ENCODE data around the gene GFI1. TPM values are rescaled to one million over a fixed set of nuclear protein-coding genes. Genes with fewer than 3 reads are reported as not detected.
A peak's percentile ranks its signal among the peaks of the same experiment; 100 is the strongest.

The GFI1 gene
- total RNA-seq, 1 experiment from 2014 or later = 0.84 TPM

GRCh38 chr1:92503926-92504285, 17.2 kb upstream of the GFI1 start:
- BruUV-seq (replicated peaks) = no TSS peak
- TF ChIP-seq EZH2 (IDR thresholded peaks at IDR 0.05; ENCODE audit: low read length, unreplicated experiment) = no peak
- no peak for TF ChIP-seq EZH2phosphoT487 (IDR thresholded peaks at IDR 0.05; ENCODE audit: borderline replicate concordance, low read length)
- TF ChIP-seq, protein P1, sequence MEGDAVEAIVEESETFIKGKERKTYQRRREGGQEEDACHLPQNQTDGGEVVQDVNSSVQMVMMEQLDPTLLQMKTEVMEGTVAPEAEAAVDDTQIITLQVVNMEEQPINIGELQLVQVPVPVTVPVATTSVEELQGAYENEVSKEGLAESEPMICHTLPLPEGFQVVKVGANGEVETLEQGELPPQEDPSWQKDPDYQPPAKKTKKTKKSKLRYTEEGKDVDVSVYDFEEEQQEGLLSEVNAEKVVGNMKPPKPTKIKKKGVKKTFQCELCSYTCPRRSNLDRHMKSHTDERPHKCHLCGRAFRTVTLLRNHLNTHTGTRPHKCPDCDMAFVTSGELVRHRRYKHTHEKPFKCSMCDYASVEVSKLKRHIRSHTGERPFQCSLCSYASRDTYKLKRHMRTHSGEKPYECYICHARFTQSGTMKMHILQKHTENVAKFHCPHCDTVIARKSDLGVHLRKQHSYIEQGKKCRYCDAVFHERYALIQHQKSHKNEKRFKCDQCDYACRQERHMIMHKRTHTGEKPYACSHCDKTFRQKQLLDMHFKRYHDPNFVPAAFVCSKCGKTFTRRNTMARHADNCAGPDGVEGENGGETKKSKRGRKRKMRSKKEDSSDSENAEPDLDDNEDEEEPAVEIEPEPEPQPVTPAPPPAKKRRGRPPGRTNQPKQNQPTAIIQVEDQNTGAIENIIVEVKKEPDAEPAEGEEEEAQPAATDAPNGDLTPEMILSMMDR (conservative IDR thresholded peaks at IDR 0.05; ENCODE audit: low read depth, low read length) = no peak

DNA sequence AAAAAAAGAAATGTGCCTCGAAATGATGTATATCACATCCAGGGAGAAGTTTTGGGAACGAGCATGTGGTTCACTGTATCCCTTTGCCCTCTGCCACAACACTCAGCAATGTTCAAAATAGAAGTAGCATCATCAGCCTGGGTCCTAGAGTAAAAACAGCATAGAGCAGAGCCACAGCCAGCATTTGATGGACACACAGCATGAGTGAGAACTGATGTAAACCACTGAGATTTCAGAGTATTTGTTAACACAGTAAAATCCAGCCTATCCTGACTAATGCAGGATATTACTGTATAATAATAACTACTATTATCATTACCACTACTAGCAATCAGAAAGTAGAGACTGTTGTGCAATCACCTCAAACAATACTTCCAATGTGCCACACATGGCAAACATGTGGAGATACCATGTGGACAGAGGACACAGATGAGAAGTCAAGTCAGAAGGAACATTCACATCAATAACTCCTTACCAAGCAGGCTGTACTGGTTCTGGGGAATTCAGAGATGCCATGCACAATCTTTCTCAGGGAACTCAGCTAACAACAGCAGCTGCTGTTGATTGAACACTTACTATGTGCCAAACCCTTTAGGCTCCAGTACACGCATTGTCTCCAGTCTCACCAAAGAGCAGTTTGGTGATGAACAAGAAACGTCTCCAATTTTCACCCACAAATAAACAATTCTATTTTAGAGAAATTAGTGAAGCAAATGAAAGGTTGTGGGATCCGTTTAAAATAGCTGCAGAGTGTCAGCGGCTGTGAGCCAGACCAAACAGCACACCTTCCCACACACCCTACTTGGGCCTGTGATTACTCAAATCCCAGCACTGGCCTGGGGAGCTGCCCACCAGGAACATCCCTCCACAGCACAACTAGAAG, 16.6 kb upstream of the GFI1 start:
- H3K4me2 ChIP-seq (ENCODE audit: low read length) = no peak overlapping the region
- no peak overlapping the region for H2AFZ ChIP-seq (ENCODE audit: low read length)
- no peaks in the 10 kb centered on the region for H3K9me3 ChIP-seq (ENCODE audit: low read length)
- no TSS peak for BruUV-seq (replicated peaks)
- no peak overlapping the region for H3K9ac ChIP-seq (ENCODE audit: low read length)
- DNase-seq = no peak
- ATAC-seq = no peak
- H4K20me1 ChIP-seq (ENCODE audit: low read length) = no peaks in the 10 kb centered on the region
- no peaks in the 10 kb centered on the region for H3K27me3 ChIP-seq (ENCODE audit: low read length)
- ChIA-PET POLR2A (ENCODE audit: unreplicated experiment) (interaction anchor here (0.6 kb wide), 1 partner anchor 540 kb away, joined by 5 read pairs; no protein-coding TSS in a partner anchor), CTCF (no interaction called here)
- no peaks in the 10 kb centered on the region for H3K79me2 ChIP-seq (ENCODE audit: low read length)
- H3K36me3 ChIP-seq (ENCODE audit: low read depth, low read length) = no peaks in the 10 kb centered on the region
- no peak for TF ChIP-seq EZH2 (IDR thresholded peaks at IDR 0.05; ENCODE audit: low read length, unreplicated experiment)
- TF ChIP-seq, protein P1 (conservative IDR thresholded peaks at IDR 0.05; ENCODE audit: low read depth, low read length) = no peak
- TF ChIP-seq EZH2phosphoT487 (IDR thresholded peaks at IDR 0.05; ENCODE audit: borderline replicate concordance, low read length) = no peak
- H3K27ac ChIP-seq (ENCODE audit: low read length) = no peak overlapping the region
- H3K4me3 ChIP-seq (ENCODE audit: low read length) = no peak overlapping the region
- no peaks in the 10 kb centered on the region for H3K9me2 ChIP-seq (replicated peaks; ENCODE audit: low read length)
- no peaks in the 10 kb centered on the region for H3F3A ChIP-seq (ENCODE audit: low read length, unreplicated experiment)
- intact Hi-C loops (cut with micrococcal nuclease) = no loop called here
- H3K4me1 ChIP-seq (ENCODE audit: insufficient read depth, low read length) = peaks cover 12% of the 10 kb centered on the region; the same call in 1 of the 2 replicates

More at GRCh38 chr1:92503926-92504285, 17.2 kb upstream of the GFI1 start:
- Histone ChIP-seq H3K4me1 (ENCODE audit: insufficient read depth, low read length) (peaks cover 12% of the 10 kb centered on the region; the same call in 1 of the 2 replicates), H2AFZ (ENCODE audit: low read length) (no peak overlapping the region), H3K4me3 (ENCODE audit: low read length) (no peak overlapping the region), H3K9me2 (replicated peaks; ENCODE audit: low read length) (no peaks in the 10 kb centered on the region), H3K9ac (ENCODE audit: low read length) (no peak overlapping the region), H3K27me3 (ENCODE audit: low read length) (no peaks in the 10 kb centered on the region), H3K79me2 (ENCODE audit: low read length) (no peaks in the 10 kb centered on the region), H3K27ac (ENCODE audit: low read length) (no peak overlapping the region), H4K20me1 (ENCODE audit: low read length) (no peaks in the 10 kb centered on the region), H3K9me3 (ENCODE audit: low read length) (no peaks in the 10 kb centered on the region), H3K36me3 (ENCODE audit: low read depth, low read length) (no peaks in the 10 kb centered on the region), H3F3A (ENCODE audit: low read length, unreplicated experiment) (no peaks in the 10 kb centered on the region), H3K4me2 (ENCODE audit: low read length) (no peak overlapping the region)
- ChIA-PET POLR2A (ENCODE audit: unreplicated experiment) (no interaction called here), CTCF (no interaction called here)
- no peak for ATAC-seq
- intact Hi-C loops (cut with micrococcal nuclease) = no loop called here
- no peak for DNase-seq

- POLR2A ChIA-PET (ENCODE audit: unreplicated experiment) = no interaction called here
- Histone ChIP-seq H2AFZ (ENCODE audit: low read length) (no peak overlapping the region), H3K4me2 (ENCODE audit: low read length) (no peak overlapping the region), H3K9me3 (ENCODE audit: low read length) (no peaks in the 10 kb centered on the region), H3K27ac (ENCODE audit: low read length) (no peak overlapping the region), H3K4me3 (ENCODE audit: low read length) (no peak overlapping the region), H3K9ac (ENCODE audit: low read length) (no peak overlapping the region), H3K36me3 (ENCODE audit: low read depth, low read length) (no peaks in the 10 kb centered on the region), H3K27me3 (ENCODE audit: low read length) (no peaks in the 10 kb centered on the region), H3K4me1 (ENCODE audit: insufficient read depth, low read length) (peaks cover 12% of the 10 kb centered on the region; the same call in 1 of the 2 replicates), H4K20me1 (ENCODE audit: low read length) (no peaks in the 10 kb centered on the region), H3K9me2 (replicated peaks; ENCODE audit: low read length) (no peaks in the 10 kb centered on the region), H3K79me2 (ENCODE audit: low read length) (no peaks in the 10 kb centered on the region), H3F3A (ENCODE audit: low read length, unreplicated experiment) (no peaks in the 10 kb centered on the region)
- intact Hi-C loops (cut with micrococcal nuclease) = no loop called here
- DNase-seq (peak; percentile 25), ATAC-seq (peak; percentile 50)
- CTCF ChIA-PET = no interaction called here
- no TSS peak for BruUV-seq (replicated peaks)
- TF ChIP-seq EZH2phosphoT487 (IDR thresholded peaks at IDR 0.05; ENCODE audit: borderline replicate concordance, low read length) = no peak
- TF ChIP-seq, protein P1 (conservative IDR thresholded peaks at IDR 0.05; ENCODE audit: low read depth, low read length) = no peak
- no peak for TF ChIP-seq EZH2 (IDR thresholded peaks at IDR 0.05; ENCODE audit: low read length, unreplicated experiment)
Observed at GRCh38 chr1:92502247-92502646, 15.5 kb upstream of the GFI1 start.
